IPS-NIHi7 (cell line): ENCODE results near the gene BCAS4.
"Not testable (repeated sequence)": the region's sequence is repeated elsewhere in the genome, so short reads cannot be mapped to it uniquely, and the experiment has no call there.

ENCODE experiments used
- DNase-seq: peaks from one replicate; pipeline ENCODE4 v3.0.0; 2012; ENCODE audit warnings: mixed read lengths; ENCODE audit errors: extremely low spot score

BCAS4 gene

GRCh38 chr20:50799176-50799889, 4.5 kb downstream of the BCAS4 start:
- no peak for DNase-seq

GRCh38 chr20:50799890-50800550, 5.2 kb downstream of the BCAS4 start:
- no peak for DNase-seq

- not testable (repeated sequence) for DNase-seq
Observed at GRCh38 chr20:50800986-50801746, 6.3 kb downstream of the BCAS4 start.

GRCh38 chr20:50801747-50802125, 6.9 kb downstream of the BCAS4 start:
- DNase-seq: no peak

- DNase-seq: no peak
Observed at GRCh38 chr20:50802289-50802688, 7.4 kb downstream of the BCAS4 start.

- DNase-seq: no peak
Observed at GRCh38 chr20:50804437-50805348, 9.8 kb downstream of the BCAS4 start.

- no peak for DNase-seq
Observed at GRCh38 chr20:50805349-50805684, 10.5 kb downstream of the BCAS4 start.

GRCh38 chr20:50806126-50806768, 11.4 kb downstream of the BCAS4 start:
- no peak for DNase-seq

- no peak for DNase-seq
Observed at GRCh38 chr20:50810063-50810462, 15.2 kb downstream of the BCAS4 start.

- no peak for DNase-seq
Observed at GRCh38 chr20:50810842-50811241, 16.0 kb downstream of the BCAS4 start.

GRCh38 chr20:50813101-50813643, 18.3 kb downstream of the BCAS4 start:
- DNase-seq: no peak

GRCh38 chr20:50813801-50814200, 18.9 kb downstream of the BCAS4 start:
- DNase-seq: no peak

- DNase-seq: no peak
Observed at GRCh38 chr20:50814438-50815161, 19.7 kb downstream of the BCAS4 start.

GRCh38 chr20:50815162-50815989, 20.5 kb downstream of the BCAS4 start:
- DNase-seq: no peak

- no peak for DNase-seq
Observed at GRCh38 chr20:50817776-50818172, 22.9 kb downstream of the BCAS4 start.

GRCh38 chr20:50819349-50819748, 24.5 kb downstream of the BCAS4 start:
- DNase-seq: no peak

- no peak for DNase-seq
Observed at GRCh38 chr20:50820515-50821256, 25.8 kb downstream of the BCAS4 start.

GRCh38 chr20:50821257-50821921, 26.5 kb downstream of the BCAS4 start:
- DNase-seq: no peak
